ENCODE results near the gene HAAO. TPM values are rescaled to one million over a fixed set of nuclear protein-coding genes. Genes with fewer than 3 reads are reported as not detected.

The HAAO gene
- total RNA-seq, 4 donors from 2014 or later, result 3.9 to 6.6 (median 4.3) TPM

DNA sequence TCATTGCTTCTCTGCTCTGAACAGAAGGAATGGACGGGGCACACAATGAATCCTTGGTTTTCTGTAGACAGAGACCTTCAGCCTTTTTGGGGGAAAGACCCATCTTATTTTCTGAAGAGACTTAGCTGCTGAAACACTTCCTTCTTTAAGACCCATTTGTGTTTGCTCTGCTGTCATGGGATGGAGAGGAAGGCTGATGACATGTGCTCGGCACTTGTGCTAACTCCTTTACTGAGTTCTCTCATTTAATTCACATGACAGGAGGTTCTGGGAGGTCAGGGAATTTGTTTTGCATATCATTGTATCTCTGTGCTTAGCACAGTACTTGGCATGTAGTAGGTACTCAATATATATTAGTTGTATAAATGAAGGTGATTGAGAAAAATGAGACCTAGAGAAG is 67.5 kb downstream of the HAAO start:
- Histone ChIP-seq H3K4me3 (no peak overlapping the region), H3K27me3 (no peaks in the 10 kb centered on the region), H3K36me3 (no peaks in the 10 kb centered on the region), H3K9me3 (no peaks in the 10 kb centered on the region), H3K27ac (no peak overlapping the region), H3K4me1 (peaks cover 7% of the 10 kb centered on the region)
- WGBS, result 92% methylated on average over 2 of the region's 2 CpGs
- TF ChIP-seq POLR2AphosphoS5 (IDR thresholded peaks at IDR 0.05) (no peak), EP300 (IDR thresholded peaks at IDR 0.05) (no peak), POLR2A (IDR thresholded peaks at IDR 0.05) (no peak)
- TF ChIP-seq, protein P1, sequence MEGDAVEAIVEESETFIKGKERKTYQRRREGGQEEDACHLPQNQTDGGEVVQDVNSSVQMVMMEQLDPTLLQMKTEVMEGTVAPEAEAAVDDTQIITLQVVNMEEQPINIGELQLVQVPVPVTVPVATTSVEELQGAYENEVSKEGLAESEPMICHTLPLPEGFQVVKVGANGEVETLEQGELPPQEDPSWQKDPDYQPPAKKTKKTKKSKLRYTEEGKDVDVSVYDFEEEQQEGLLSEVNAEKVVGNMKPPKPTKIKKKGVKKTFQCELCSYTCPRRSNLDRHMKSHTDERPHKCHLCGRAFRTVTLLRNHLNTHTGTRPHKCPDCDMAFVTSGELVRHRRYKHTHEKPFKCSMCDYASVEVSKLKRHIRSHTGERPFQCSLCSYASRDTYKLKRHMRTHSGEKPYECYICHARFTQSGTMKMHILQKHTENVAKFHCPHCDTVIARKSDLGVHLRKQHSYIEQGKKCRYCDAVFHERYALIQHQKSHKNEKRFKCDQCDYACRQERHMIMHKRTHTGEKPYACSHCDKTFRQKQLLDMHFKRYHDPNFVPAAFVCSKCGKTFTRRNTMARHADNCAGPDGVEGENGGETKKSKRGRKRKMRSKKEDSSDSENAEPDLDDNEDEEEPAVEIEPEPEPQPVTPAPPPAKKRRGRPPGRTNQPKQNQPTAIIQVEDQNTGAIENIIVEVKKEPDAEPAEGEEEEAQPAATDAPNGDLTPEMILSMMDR (IDR thresholded peaks at IDR 0.05), result no peak
- DNase-seq (ENCODE audit: low spot score in 2 of 2), result no peak

DNA sequence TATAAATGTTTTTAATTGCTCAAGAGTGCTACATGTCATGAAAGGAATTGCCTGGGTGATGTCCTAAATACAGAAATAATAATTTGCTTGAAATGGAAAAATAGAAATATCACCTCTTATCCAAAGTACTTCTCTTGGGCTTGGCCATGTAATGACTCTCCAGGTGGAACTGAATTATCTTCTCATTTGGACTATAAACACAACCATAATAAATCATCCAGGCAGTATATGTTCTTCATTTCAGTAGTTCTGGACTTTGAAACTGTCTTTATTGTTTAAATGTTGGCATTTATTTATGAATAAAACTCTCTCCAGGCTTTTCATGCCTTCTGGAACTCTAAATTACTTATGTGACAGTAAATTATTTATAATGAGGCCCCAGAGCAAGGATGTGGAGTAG is 68.9 kb downstream of the HAAO start:
- Histone ChIP-seq H3K27ac (no peak overlapping the region), H3K36me3 (no peaks in the 10 kb centered on the region), H3K4me1 (peaks cover 7% of the 10 kb centered on the region), H3K9me3 (no peaks in the 10 kb centered on the region), H3K27me3 (no peaks in the 10 kb centered on the region), H3K4me3 (no peak overlapping the region)
- TF ChIP-seq, protein P1 (IDR thresholded peaks at IDR 0.05), result no peak
- TF ChIP-seq EP300 (IDR thresholded peaks at IDR 0.05) (no peak), POLR2AphosphoS5 (IDR thresholded peaks at IDR 0.05) (no peak), POLR2A (IDR thresholded peaks at IDR 0.05) (no peak)
- DNase-seq (ENCODE audit: low spot score in 2 of 2), result no peak

DNA sequence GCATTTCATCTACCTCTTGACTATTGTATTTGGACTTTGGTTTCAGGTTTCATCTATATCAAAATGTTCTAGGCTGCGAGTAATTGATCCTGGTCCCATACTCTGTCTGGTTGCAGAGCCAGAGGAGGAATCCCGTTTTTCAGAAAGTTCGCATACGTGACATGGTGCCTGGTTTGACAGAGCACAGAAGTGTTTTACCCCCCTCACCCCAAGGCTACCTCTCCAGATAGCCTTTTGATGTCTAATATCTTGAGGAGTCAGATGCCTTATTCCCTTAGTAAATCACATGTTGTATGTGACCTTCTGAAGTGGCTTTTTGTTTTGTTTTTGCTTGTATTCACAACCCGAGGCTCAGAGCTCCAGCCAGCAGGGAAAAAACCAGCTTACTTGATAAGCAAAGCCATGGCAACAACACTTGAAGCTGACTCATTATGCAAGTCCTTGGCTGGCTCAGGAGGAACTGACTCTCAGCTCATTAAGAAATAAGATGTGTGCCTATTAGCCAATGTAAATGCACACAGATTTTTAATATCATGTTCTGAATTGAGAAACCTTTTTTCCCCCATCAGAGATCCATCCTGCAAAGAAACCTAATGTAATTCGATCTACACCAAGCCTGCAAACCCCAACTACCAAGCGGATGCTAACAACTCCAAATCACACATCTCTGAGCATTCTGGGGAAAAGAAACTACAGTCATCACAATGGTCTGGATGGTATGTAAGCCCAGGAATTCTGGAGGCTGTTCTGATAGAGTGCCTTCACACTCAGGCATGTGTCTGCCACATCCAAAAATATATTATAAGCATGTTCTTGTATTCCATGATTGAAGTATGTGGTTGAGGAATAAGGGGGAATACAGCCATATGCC is 69.8 kb downstream of the HAAO start:
- Histone ChIP-seq H3K36me3 (no peaks in the 10 kb centered on the region), H3K9me3 (no peaks in the 10 kb centered on the region), H3K4me3 (no peak overlapping the region), H3K27ac (no peak overlapping the region), H3K27me3 (no peaks in the 10 kb centered on the region), H3K4me1 (peaks cover 7% of the 10 kb centered on the region)
- no peak for DNase-seq (ENCODE audit: low spot score in 2 of 2)
- WGBS, result 40% methylated on average over 7 of the region's 7 CpGs
- TF ChIP-seq POLR2AphosphoS5 (IDR thresholded peaks at IDR 0.05), result no peak
- TF ChIP-seq, protein P1 (IDR thresholded peaks at IDR 0.05), result no peak

DNA sequence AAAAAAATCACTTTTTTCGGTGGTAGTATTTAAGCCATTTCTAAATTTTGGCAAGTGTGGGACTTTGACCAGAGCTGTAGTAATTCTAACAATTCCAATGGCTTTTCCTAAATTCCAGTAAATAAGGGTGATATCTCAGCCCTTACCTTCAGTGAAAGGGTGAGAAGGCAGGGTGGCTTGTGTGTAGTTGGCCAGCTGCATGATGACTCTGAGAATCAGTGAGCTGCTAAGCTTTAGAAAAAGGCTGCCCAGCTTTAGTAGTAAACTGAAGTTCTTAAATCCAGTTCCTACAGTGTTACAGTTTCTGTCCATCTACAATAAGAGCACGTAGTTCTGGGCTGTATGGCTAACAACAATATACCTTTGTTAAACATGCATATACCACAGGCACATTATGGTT is 70.5 kb downstream of the HAAO start:
- H3K27me3 ChIP-seq, result no peaks in the 10 kb centered on the region
- 69% methylated on average over 2 of the region's 2 CpGs for WGBS
- H3K4me3 ChIP-seq, result no peak overlapping the region
- H3K4me1 ChIP-seq, result peaks cover 7% of the 10 kb centered on the region
- no peaks in the 10 kb centered on the region for H3K9me3 ChIP-seq
- TF ChIP-seq, protein P1 (IDR thresholded peaks at IDR 0.05), result no peak
- TF ChIP-seq POLR2A (IDR thresholded peaks at IDR 0.05) (no peak), POLR2AphosphoS5 (IDR thresholded peaks at IDR 0.05) (no peak), EP300 (IDR thresholded peaks at IDR 0.05) (no peak)
- H3K27ac ChIP-seq, result no peak overlapping the region
- H3K36me3 ChIP-seq, result no peaks in the 10 kb centered on the region
- DNase-seq (ENCODE audit: low spot score in 2 of 2), result no peak

Other genes with a start within 250 kb of the HAAO start
- gene MTA3, start 224.0 kb downstream of the HAAO start, total RNA-seq, result 10 to 100 TPM; 29.6 to 81.9 (median 30.3) TPM
- gene OXER1, start 28.4 kb downstream of the HAAO start, total RNA-seq, result 1 to 10 TPM in 3 of 4 donors, under 1 TPM in 1; 0.76 to 3.9 (median 2.1) TPM